ENCODE measurements around the gene KMO.

Gene KMO

GRCh38 chr1:241569848-241570247, 37.7 kb downstream of the KMO start:
- H3K27ac ChIP-seq (ENCODE audit: low read depth, low read length): no peak overlapping the region
- no peaks in the 10 kb centered on the region for H3K9me3 ChIP-seq (ENCODE audit: control insufficient read depth, insufficient read depth, low read depth, low read length)
- no peak overlapping the region for H3K9ac ChIP-seq (ENCODE audit: low read length)
- no peaks in the 10 kb centered on the region for H3K36me3 ChIP-seq (ENCODE audit: control insufficient read depth, insufficient read depth, low read length)
- H3K27me3 ChIP-seq (ENCODE audit: control insufficient read depth, insufficient read depth, low read length): no peaks in the 10 kb centered on the region
- H3K4me1 ChIP-seq (ENCODE audit: control insufficient read depth, insufficient read depth, low read length): no peaks in the 10 kb centered on the region
- no peak overlapping the region for H3K4me3 ChIP-seq (ENCODE audit: low read depth, low read length)

- Histone ChIP-seq H3K36me3 (ENCODE audit: control insufficient read depth, insufficient read depth, low read length) (no peaks in the 10 kb centered on the region), H3K9ac (ENCODE audit: low read length) (no peak overlapping the region), H3K4me3 (ENCODE audit: low read depth, low read length) (no peak overlapping the region), H3K4me1 (ENCODE audit: control insufficient read depth, insufficient read depth, low read length) (no peaks in the 10 kb centered on the region), H3K9me3 (ENCODE audit: control insufficient read depth, insufficient read depth, low read depth, low read length) (no peaks in the 10 kb centered on the region), H3K27ac (ENCODE audit: low read depth, low read length) (no peak overlapping the region), H3K27me3 (ENCODE audit: control insufficient read depth, insufficient read depth, low read length) (no peaks in the 10 kb centered on the region)
These were observed 42.0 kb downstream of the KMO start for GRCh38 chr1:241574154-241574553.

GRCh38 chr1:241579434-241579833, 47.3 kb downstream of the KMO start:
- Histone ChIP-seq H3K9ac (ENCODE audit: low read length) (no peak overlapping the region), H3K4me3 (ENCODE audit: low read depth, low read length) (no peak overlapping the region), H3K4me1 (ENCODE audit: control insufficient read depth, insufficient read depth, low read length) (no peaks in the 10 kb centered on the region), H3K27ac (ENCODE audit: low read depth, low read length) (no peak overlapping the region), H3K27me3 (ENCODE audit: control insufficient read depth, insufficient read depth, low read length) (no peaks in the 10 kb centered on the region), H3K36me3 (ENCODE audit: control insufficient read depth, insufficient read depth, low read length) (no peaks in the 10 kb centered on the region), H3K9me3 (ENCODE audit: control insufficient read depth, insufficient read depth, low read depth, low read length) (no peaks in the 10 kb centered on the region)

GRCh38 chr1:241582921-241583321, 50.7 kb downstream of the KMO start:
- Histone ChIP-seq H3K27ac (ENCODE audit: low read depth, low read length) (no peak overlapping the region), H3K27me3 (ENCODE audit: control insufficient read depth, insufficient read depth, low read length) (no peaks in the 10 kb centered on the region), H3K9ac (ENCODE audit: low read length) (no peak overlapping the region), H3K36me3 (ENCODE audit: control insufficient read depth, insufficient read depth, low read length) (no peaks in the 10 kb centered on the region), H3K4me1 (ENCODE audit: control insufficient read depth, insufficient read depth, low read length) (no peaks in the 10 kb centered on the region), H3K4me3 (ENCODE audit: low read depth, low read length) (no peak overlapping the region), H3K9me3 (ENCODE audit: control insufficient read depth, insufficient read depth, low read depth, low read length) (no peaks in the 10 kb centered on the region)

GRCh38 chr1:241586905-241587512, 54.8 kb downstream of the KMO start:
- H3K36me3 ChIP-seq (ENCODE audit: control insufficient read depth, insufficient read depth, low read length): no peaks in the 10 kb centered on the region
- no peak overlapping the region for H3K9ac ChIP-seq (ENCODE audit: low read length)
- no peaks in the 10 kb centered on the region; the same call in 1 of the 2 replicates for H3K4me1 ChIP-seq (ENCODE audit: control insufficient read depth, insufficient read depth, low read length)
- H3K27ac ChIP-seq (ENCODE audit: low read depth, low read length): no peak overlapping the region
- H3K27me3 ChIP-seq (ENCODE audit: control insufficient read depth, insufficient read depth, low read length): no peaks in the 10 kb centered on the region
- H3K4me3 ChIP-seq (ENCODE audit: low read depth, low read length): no peak overlapping the region
- H3K9me3 ChIP-seq (ENCODE audit: control insufficient read depth, insufficient read depth, low read depth, low read length): no peaks in the 10 kb centered on the region

DNA sequence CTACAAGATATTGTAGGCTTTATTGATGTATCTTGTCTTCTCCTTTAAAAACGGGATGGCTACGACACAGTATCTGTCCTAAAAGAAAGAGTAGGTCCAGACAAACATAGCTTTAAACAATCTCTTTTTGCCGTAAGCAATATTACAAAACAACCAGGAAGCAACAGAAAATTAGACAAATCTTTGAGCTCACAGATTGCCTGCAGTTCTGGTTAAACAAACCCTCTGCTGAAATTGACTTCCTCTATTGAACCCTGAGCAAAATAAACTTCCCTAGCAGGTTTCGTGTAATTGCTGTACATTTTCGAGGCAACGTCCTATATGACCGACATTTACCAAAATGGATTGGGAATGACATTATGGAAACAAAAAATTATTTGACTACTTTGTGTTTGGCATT, 57.3 kb downstream of the KMO start:
- no peak overlapping the region for H3K4me3 ChIP-seq (ENCODE audit: low read depth, low read length)
- no peak overlapping the region for H3K9ac ChIP-seq (ENCODE audit: low read length)
- no peaks in the 10 kb centered on the region for H3K9me3 ChIP-seq (ENCODE audit: control insufficient read depth, insufficient read depth, low read depth, low read length)
- H3K4me1 ChIP-seq (ENCODE audit: control insufficient read depth, insufficient read depth, low read length): no peaks in the 10 kb centered on the region; the same call in 1 of the 2 replicates
- no peak overlapping the region for H3K27ac ChIP-seq (ENCODE audit: low read depth, low read length)
- no peaks in the 10 kb centered on the region for H3K27me3 ChIP-seq (ENCODE audit: control insufficient read depth, insufficient read depth, low read length)
- no peaks in the 10 kb centered on the region for H3K36me3 ChIP-seq (ENCODE audit: control insufficient read depth, insufficient read depth, low read length)

DNA sequence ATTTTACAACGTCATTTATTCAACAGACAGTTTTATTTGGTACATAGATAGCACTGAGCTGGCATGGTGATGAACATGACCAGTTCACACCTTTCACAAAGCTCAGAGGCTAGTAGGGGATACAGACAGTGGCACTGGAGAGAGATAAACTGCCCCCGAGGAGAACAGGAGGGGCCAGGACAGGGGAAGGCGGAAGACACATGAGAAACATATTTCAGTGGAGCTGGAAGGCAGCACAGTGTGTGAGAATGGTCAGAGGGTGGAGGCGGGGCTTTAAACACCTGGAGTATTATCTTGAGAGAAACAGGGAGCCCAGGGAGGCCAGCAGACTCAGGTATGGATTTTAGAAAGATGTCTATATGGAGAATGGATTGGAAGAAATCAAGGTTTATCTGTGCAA, 58.5 kb downstream of the KMO start:
- Histone ChIP-seq H3K36me3 (ENCODE audit: control insufficient read depth, insufficient read depth, low read length) (no peaks in the 10 kb centered on the region), H3K9me3 (ENCODE audit: control insufficient read depth, insufficient read depth, low read depth, low read length) (no peaks in the 10 kb centered on the region), H3K9ac (ENCODE audit: low read length) (no peak overlapping the region), H3K27ac (ENCODE audit: low read depth, low read length) (no peak overlapping the region), H3K4me3 (ENCODE audit: low read depth, low read length) (no peak overlapping the region), H3K4me1 (ENCODE audit: control insufficient read depth, insufficient read depth, low read length) (no peaks in the 10 kb centered on the region; the same call in 1 of the 2 replicates), H3K27me3 (ENCODE audit: control insufficient read depth, insufficient read depth, low read length) (no peaks in the 10 kb centered on the region)

- Histone ChIP-seq H3K4me1 (ENCODE audit: control insufficient read depth, insufficient read depth, low read length) (no peaks in the 10 kb centered on the region; the same call in 1 of the 2 replicates), H3K27ac (ENCODE audit: low read depth, low read length) (no peak overlapping the region), H3K27me3 (ENCODE audit: control insufficient read depth, insufficient read depth, low read length) (no peaks in the 10 kb centered on the region), H3K9ac (ENCODE audit: low read length) (no peak overlapping the region), H3K4me3 (ENCODE audit: low read depth, low read length) (no peak overlapping the region), H3K9me3 (ENCODE audit: control insufficient read depth, insufficient read depth, low read depth, low read length) (no peaks in the 10 kb centered on the region), H3K36me3 (ENCODE audit: control insufficient read depth, insufficient read depth, low read length) (no peaks in the 10 kb centered on the region)
These were observed 59.1 kb downstream of the KMO start for GRCh38 chr1:241591317-241591716.

GRCh38 chr1:241591736-241592135, 59.6 kb downstream of the KMO start:
- no peak overlapping the region for H3K27ac ChIP-seq (ENCODE audit: low read depth, low read length)
- no peaks in the 10 kb centered on the region for H3K36me3 ChIP-seq (ENCODE audit: control insufficient read depth, insufficient read depth, low read length)
- no peaks in the 10 kb centered on the region; the same call in 1 of the 2 replicates for H3K4me1 ChIP-seq (ENCODE audit: control insufficient read depth, insufficient read depth, low read length)
- no peak overlapping the region for H3K9ac ChIP-seq (ENCODE audit: low read length)
- no peak overlapping the region for H3K4me3 ChIP-seq (ENCODE audit: low read depth, low read length)
- no peaks in the 10 kb centered on the region for H3K9me3 ChIP-seq (ENCODE audit: control insufficient read depth, insufficient read depth, low read depth, low read length)
- H3K27me3 ChIP-seq (ENCODE audit: control insufficient read depth, insufficient read depth, low read length): no peaks in the 10 kb centered on the region

DNA sequence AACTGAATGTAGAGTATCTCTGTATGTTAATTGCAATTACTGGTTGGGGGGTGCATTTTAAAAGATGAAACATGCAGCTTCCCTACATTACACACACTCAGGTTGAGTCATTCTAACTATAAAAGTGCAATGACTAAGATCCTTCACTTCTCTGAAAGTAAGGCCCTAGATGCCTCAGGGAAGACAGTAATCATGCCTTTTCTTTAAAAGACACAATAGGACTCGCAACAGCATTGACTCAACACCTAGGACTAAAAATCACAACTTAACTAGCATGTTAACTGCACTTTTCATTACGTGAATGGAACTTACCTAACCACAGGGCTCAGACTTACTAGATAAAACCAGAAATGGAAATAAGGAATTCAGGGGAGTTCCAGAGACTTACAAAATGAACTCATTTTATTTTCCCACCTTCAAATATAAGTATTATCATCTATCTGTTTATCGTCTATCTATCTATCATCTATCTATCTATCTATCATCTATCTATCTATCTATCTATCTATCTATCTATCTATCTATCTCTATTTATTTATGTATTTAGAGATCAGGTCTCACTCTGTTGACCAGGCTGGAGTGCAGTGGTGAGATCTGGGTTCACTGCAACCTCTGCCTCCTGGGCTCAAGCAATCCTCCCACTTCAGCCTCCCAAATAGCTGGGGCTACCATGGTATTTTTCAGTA, 60.2 kb downstream of the KMO start:
- no peaks in the 10 kb centered on the region for H3K9me3 ChIP-seq (ENCODE audit: control insufficient read depth, insufficient read depth, low read depth, low read length)
- H3K27ac ChIP-seq (ENCODE audit: low read depth, low read length): no peak overlapping the region; the same call in 1 of the 2 replicates
- H3K4me3 ChIP-seq (ENCODE audit: low read depth, low read length): no peak overlapping the region
- no peaks in the 10 kb centered on the region for H3K36me3 ChIP-seq (ENCODE audit: control insufficient read depth, insufficient read depth, low read length)
- H3K4me1 ChIP-seq (ENCODE audit: control insufficient read depth, insufficient read depth, low read length): no peaks in the 10 kb centered on the region; the same call in 1 of the 2 replicates
- H3K9ac ChIP-seq (ENCODE audit: low read length): no peak overlapping the region
- H3K27me3 ChIP-seq (ENCODE audit: control insufficient read depth, insufficient read depth, low read length): no peaks in the 10 kb centered on the region

DNA sequence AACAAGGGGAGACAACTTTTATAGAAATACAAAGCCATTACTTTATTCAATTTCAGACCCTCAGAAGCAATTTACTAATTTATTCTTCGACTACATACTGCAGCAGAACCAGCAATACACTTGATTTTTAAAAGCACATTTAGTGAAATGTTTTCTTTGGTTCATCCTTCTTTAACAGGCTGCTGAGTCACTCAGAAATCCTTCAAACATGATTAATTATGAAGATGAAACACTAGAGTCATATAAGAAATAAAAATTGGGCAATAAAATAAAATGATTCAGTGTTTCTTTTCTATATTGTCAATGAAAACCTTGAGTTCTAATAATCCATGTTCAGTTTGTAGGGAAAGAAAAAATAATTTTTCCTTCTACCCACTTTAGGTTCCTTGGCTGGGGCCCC, 61.0 kb downstream of the KMO start:
- H3K27ac ChIP-seq (ENCODE audit: low read depth, low read length): no peak overlapping the region
- H3K27me3 ChIP-seq (ENCODE audit: control insufficient read depth, insufficient read depth, low read length): no peaks in the 10 kb centered on the region
- no peaks in the 10 kb centered on the region for H3K36me3 ChIP-seq (ENCODE audit: control insufficient read depth, insufficient read depth, low read length)
- H3K4me3 ChIP-seq (ENCODE audit: low read depth, low read length): no peak overlapping the region
- H3K9ac ChIP-seq (ENCODE audit: low read length): no peak overlapping the region
- no peaks in the 10 kb centered on the region for H3K9me3 ChIP-seq (ENCODE audit: control insufficient read depth, insufficient read depth, low read depth, low read length)
- H3K4me1 ChIP-seq (ENCODE audit: control insufficient read depth, insufficient read depth, low read length): no peaks in the 10 kb centered on the region; the same call in none of the 2 replicates
